HPDE6-E6E7 (cell line): ENCODE data around the gene PFKFB2.

ENCODE experiments used
- DNase-seq: peaks from one replicate; pipeline ENCODE4 v3.0.0; 2011; ENCODE audit warnings: missing footprints; ENCODE audit errors: extremely low spot score

Gene PFKFB2

DNA sequence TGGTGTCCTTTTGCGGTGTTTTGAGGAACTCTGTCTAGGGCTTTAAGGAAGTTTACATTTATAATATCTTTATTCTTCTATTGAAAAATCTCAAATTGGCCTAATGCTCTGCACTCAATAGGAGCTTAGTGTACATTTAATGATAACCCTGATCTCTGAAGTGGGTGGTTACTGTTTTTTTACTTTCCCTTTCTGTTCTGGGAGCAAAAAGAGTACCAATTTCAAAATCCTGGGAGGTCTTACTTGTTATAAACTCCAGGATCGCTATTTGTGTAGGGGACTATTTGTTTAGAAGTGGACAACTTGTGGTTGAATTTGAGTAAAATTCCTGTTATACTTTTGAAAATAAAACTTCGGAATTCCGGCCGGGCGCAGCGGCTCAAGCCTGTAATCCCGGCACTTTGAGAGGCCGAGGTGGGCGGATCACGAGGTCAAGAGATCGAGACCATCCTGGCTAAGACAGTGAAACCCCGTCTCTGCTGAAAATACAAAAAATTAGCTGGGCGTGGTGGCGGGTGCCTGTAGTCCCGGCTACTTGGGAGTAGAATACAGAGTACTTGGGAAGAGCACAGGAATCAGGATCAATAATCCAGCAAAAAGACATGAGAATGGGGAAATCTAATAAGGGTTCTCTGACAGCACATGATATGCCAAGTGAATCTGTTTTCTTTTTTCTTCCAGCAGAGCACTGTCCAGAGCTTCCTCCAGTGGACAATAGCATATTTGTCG is 36.7 kb downstream of the PFKFB2 start:
- no peak for DNase-seq

DNA sequence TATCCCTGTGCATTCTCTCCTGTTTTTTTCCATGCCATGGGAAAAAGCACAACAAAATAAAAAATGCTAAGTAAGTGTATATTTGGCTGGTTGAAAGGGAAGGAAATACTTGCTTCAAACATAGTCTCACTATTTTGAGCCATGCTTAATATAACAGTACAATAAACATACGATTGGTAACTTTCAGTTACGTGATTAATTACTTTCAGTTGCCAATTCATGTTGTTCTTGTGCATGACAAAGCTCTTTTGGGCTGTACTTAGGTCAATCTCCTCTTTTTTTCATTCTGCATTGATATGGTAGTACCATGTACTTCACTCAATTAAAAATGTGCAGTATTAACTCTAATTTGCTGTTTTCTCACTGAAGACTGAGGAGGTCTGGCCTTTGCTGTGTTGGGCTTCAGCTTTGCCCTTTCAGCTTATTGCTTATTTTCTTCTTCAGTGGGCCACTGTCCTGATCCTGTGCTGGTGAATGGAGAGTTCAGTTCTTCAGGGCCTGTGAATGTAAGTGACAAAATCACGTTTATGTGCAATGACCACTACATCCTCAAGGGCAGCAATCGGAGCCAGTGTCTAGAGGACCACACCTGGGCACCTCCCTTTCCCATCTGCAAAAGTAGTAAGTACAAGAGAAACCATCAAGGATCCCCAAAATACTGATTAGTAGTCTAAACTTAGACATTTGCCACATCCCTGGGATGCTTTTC is 38.3 kb downstream of the PFKFB2 start:
- no peak for DNase-seq

DNA sequence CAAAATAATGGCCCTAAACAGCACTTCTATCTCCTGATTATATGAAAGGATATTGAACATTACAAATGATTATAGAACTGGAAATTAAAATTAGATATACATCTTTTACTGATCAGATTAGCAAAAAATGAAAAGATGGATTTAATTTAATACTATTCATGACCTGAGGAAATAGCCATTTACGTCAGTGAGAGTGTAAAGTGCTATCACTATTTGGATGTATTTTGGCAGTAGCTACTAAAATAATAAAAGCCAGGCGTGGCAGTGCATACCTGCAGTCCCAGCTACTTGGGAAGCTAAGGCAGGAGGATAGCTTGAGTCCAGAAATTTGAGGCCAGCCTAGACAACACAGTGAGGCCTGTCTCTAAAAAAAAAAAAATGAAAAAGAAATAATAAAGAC is 40.9 kb downstream of the PFKFB2 start:
- DNase-seq, result no peak

DNA sequence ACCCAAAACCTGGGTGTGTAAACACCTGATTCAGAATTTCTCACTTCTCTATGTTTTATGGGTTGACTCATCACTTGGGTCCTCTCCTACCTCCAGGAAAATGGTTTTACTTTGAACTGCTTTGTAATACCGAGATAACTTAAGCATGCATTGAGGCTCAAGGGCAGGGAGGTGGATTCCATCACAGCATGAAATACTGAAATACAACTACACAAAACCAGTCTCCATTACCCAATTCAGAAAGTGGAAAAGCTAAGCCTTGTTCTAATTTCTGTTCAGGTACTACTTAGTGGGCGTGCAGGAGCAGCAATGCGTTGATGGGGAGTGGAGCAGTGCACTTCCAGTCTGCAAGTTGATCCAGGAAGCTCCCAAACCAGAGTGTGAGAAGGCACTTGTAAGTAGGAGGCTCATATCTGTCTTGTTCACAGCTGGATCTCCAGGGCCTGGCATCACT is 44.8 kb downstream of the PFKFB2 start:
- no peak for DNase-seq

- DNase-seq, result no peak
These were observed 48.6 kb downstream of the PFKFB2 start for GRCh38 chr1:207101720-207102119.

DNA sequence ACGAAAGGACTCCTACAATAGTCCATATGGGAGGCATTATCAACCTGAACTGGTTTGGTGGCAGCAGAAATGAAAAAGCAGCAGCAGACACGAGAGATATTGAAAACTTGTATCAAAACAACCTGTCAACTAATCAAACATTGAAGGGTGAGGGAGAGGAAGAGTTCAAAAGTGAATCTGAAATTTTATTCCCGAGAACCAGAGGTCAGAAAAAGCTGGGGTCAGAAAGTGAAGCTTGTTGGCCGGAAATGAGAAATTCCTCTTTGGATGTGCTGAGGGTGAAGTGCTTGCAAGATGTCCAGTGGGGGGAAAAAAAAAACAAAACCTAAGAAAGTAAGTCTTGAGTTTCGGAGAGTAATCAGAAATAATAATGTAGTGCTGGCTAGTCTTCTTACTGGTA is 49.1 kb downstream of the PFKFB2 start:
- no peak for DNase-seq

DNA sequence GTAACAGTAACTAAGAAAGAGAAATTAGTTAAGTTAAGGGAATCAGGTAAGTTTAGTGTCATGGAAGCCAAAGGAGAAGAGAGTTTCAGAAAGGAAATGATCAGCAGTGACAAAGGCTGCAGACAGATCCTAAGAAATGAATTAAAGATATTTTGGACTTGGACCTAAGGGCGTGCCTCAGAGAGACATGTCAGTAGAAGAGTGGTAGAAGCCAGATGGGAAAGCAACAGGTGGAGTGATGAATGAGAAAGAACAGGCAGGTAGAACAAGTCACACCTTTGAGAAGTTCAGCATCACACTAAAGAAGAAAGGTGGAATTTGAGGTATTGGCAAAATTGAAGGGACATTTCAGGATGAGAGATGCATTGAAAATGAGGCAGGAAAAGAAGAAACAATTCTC is 49.6 kb downstream of the PFKFB2 start:
- DNase-seq, result no peak

GRCh38 chr1:207103892-207104373 is 50.9 kb downstream of the PFKFB2 start, which contains the start of gene C4BPA:
C4BPA (plus strand) TSS chr1:207104233; CDS start chr1:207113026, 8,793 bp downstream.
- no peak for DNase-seq

GRCh38 chr1:207109004-207109403 is 55.9 kb downstream of the PFKFB2 start:
- no peak for DNase-seq

- no peak for DNase-seq
These were observed 59.7 kb downstream of the PFKFB2 start for GRCh38 chr1:207112616-207113296.

DNA sequence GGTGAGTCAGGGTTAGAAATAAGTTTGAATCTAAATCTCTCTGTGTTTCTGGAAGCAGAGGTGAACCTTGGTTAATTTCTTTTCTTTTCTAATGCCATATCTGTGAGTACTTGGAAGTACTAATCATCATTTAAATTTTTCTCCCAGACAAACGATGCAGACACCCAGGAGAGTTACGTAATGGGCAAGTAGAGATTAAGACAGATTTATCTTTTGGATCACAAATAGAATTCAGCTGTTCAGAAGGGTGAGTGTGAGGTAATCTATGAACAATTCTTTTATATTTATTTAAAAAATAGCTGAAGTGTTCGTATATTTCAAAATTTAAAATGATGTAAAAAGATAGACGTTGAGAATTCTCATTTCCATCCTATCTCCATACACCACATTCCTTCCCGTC is 62.2 kb downstream of the PFKFB2 start:
- no peak for DNase-seq

- DNase-seq, result no peak
These were observed 71.3 kb downstream of the PFKFB2 start for GRCh38 chr1:207124389-207124788.

- no peak for DNase-seq
These were observed 75.4 kb downstream of the PFKFB2 start for GRCh38 chr1:207128336-207128921.

DNA sequence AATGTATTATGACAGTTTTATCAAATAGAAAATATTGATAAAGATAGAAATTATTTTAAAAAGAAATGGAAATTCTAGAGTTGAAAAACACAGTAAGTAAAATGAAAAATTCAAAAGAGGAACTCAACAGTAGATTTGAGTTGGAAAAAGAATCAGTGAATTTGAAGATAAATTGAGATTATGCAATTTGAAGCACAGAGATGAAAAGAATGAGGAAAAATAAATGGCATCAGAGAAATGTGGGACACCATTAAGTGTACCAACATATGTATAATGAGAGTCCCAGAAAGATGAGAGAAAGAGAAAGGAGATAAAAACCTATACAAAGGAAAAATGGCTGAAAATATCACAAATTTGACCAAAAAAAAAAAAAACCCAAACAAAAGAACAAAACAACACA is 76.0 kb downstream of the PFKFB2 start:
- DNase-seq, result no peak
